IPS-NIHi7 (cell line): ENCODE measurements around the gene PFDN2.

Experiments used
- DNase-seq: peaks from one replicate; pipeline ENCODE4 v3.0.0; 2012; ENCODE audit warnings: mixed read lengths; ENCODE audit errors: extremely low spot score

The PFDN2 gene

GRCh38 chr1:161099090-161099802 lies 18.6 kb downstream of the PFDN2 start:
- DNase-seq = no peak

GRCh38 chr1:161098210-161099068 lies 19.4 kb downstream of the PFDN2 start, which contains the start of gene KLHDC9:
TSS of gene KLHDC9 (plus strand) at chr1:161098361. CDS start at chr1:161098536, 175 bp downstream.
- peak; percentile 96 for DNase-seq

DNA sequence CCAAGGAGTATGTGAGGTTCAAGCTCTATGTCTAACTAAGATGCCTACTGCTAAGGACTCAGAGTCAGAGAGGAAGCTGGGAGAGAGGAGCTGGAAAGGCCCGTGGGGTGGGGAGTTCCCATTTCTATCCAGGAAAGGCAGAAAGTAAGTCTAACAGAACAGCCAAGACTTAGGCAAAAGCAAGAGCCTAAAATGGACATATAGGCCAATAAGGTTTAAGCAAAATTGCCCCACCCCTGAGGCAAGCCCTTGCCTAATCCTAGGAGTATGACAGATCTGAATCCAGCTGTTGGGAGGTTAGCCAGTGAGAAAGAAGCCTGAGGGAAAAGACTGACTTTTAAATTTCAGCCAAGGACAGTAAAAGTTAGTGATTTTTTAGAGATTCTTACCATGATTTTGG lies 21.3 kb downstream of the PFDN2 start:
- DNase-seq = no peak

GRCh38 chr1:161096015-161096414 lies 21.8 kb downstream of the PFDN2 start:
- DNase-seq = no peak

- DNase-seq = no peak
Observed at GRCh38 chr1:161095230-161095629, 22.6 kb downstream of the PFDN2 start.

DNA sequence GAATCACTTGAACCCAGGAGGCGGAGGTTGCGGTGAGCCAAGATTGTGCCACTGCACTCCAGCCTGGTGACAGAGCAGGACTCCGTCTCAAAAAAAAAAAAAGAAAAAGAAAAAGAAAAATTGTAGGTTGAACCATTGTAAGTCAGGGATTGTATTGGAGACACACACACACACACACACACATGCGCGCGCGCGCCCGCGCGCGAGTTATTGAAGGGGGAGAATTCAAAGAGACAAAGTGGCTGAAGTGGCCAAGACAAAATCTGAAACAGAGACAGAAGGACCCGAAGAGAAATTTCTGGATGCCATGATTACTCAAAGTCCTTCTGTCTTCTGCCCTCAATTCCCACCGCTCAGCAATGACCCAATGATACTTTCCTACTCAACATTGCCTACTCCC lies 23.4 kb downstream of the PFDN2 start:
- DNase-seq = no peak

DNA sequence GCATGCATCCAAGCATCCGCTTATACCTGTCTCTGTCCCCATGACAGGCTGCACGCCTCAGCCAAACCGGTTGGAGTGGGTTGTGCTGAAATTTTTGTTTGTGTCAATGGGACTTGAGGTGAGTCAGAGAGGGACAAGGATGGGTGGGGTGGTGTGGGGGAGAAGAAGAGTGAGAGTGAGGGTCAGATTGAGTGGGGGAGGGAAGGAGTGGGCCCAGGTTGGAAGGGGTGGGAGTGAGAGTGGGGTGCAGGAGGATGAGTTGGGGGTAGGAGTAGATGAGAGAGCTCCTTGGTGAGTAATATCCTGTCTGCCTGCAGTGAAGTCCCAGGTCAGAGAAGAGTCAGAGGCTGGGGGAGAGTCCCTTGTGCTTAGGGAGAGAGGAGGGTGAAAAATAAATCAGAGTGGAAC lies 25.2 kb downstream of the PFDN2 start:
- no peak for DNase-seq

- DNase-seq = no peak
Observed at GRCh38 chr1:161091796-161092507, 25.9 kb downstream of the PFDN2 start.

DNA sequence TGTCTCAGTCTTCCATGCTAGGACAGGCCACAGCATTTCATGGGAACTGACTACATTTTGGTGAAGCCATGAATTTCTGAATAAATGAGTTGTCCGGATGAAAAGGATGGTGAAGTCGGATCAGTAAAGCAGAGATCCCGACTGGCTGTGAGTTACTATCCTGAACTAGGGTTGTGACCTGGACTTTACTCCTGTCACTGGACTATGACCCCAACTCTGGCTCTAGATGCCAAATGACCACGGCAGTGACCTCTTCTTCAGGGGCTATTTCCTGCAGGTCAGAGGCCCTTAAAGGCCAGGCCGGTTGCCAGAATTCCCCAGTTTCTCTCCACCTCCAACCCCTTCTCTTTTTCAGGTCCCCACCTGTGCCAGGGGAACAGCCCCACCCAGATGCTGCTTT lies 26.7 kb downstream of the PFDN2 start:
- no peak for DNase-seq

DNA sequence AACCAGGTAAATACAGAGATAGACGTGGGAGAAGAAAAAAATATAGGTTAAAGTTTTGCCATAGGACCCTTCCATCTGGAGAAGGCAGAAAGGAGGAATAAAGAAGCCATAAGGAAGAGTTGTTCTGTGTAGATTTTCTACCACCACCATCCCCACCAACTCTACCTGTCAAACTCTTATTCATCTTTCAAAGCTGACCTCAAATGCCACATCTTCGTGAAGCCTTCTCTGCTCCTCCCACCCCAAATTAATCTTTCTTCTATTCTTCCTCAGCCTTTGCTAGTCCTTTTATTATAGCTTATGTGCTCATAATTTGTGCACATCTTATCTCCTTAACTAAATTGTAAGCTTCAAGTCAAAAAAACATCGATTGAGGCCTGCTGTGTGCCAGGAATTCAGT lies 27.2 kb downstream of the PFDN2 start:
- no peak for DNase-seq

- DNase-seq = no peak
Observed at GRCh38 chr1:161089938-161090337, 27.9 kb downstream of the PFDN2 start.

GRCh38 chr1:161089251-161089924 lies 28.4 kb downstream of the PFDN2 start, which contains the start of gene NECTIN4:
TSS of gene NECTIN4 (minus strand) at chr1:161089558. CDS start at chr1:161089296, 262 bp downstream.
- DNase-seq = peak; percentile 36

- DNase-seq = no peak
Observed at GRCh38 chr1:161088587-161089110, 29.2 kb downstream of the PFDN2 start.

GRCh38 chr1:161086457-161086856 lies 31.4 kb downstream of the PFDN2 start:
- DNase-seq = no peak

- DNase-seq = no peak
Observed at GRCh38 chr1:161085165-161085564, 32.7 kb downstream of the PFDN2 start.

DNA sequence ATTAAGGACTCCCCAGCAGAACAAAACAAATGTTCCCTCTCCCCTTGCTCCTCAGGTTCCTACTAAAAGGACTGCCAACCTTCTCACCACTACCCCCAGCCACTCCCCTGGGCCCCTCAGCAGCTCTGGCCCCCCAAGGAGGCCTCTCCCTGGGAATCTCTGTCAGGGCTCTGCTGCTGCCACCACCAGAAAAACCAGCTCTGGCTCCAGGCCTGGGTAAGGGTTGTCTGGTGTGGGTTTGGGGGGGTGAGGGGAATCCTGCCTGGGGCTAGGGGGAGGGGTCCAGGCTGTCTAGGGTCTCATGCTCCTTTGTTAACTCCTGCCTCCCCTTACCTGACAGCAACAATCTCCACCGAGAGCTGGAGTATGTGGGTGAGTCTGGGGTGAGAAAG lies 33.2 kb downstream of the PFDN2 start:
- DNase-seq = no peak

DNA sequence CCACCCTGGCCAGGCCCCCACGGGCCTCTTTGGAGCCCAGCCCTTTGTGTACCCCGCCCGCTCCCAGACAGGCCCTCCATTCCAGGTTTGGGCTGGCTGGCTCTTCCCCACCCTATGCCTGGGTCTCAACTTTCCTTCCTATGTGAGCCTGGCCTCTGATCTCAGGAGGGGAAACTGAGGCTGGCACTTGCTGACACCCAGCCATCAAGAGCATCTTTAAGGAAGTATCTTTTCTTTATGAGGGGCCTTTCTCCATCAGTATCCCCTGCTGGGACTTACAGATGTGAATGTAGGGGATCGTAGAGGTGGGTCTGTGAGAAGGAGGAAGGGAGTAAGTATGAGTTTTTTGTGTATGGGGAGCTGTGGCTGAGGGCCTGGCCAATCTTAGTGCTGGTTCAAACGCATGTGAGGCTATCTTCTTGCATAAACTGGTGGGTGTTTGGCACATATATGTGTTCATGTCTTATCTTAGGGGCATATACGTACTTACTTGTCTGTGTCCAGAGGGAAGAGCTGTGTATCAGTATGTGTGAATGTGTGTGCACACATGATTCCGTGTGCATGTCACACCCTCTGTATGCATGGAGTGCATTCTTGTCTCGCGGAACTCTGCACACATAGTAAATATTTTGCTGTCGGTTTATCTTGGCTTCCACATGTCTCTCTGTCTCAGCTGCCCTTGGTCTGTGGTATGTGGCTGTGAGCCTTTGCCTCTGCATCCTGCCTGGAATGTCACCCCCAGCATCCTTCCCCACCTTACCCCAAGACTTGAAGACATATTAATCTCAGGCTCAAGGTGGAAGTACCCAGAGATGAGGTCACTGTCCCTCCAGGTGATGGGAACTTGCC lies 33.9 kb downstream of the PFDN2 start:
- no peak for DNase-seq

DNA sequence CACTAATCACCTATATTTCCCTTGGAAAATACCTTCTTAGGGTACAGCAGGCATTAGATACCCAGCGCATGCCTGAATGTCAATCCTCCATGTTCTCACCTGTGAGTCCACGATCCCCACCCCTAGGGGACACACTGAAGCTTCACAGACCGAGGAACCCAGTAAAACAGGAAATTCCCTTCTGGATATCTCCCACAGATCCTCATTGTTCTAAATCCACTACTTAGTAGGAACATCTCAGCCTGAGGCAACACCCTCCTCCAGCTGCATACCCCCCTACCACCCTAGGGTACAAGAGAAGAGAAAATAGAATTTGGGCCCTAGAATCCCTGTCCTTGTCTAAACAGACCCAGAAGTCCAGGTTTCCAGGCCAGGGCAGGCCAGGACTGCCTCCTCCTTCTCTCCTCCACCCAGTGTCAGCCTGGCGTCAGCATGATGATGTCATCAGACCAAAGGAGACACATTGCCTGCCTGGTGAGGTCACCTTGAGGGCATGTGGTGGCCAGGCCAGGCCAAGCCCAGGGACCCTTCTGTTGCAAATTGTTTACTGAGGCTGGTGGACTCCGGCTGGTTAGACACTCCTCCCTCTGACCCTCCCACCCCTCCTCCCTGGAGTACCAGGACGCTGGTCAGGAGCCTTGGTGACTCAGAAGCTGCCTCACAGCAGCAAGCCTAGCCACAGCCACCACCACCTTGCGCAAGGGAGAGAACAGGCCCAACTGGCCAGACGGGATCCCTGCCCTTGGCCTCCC lies 34.7 kb downstream of the PFDN2 start:
- DNase-seq = peak; percentile 67

DNA sequence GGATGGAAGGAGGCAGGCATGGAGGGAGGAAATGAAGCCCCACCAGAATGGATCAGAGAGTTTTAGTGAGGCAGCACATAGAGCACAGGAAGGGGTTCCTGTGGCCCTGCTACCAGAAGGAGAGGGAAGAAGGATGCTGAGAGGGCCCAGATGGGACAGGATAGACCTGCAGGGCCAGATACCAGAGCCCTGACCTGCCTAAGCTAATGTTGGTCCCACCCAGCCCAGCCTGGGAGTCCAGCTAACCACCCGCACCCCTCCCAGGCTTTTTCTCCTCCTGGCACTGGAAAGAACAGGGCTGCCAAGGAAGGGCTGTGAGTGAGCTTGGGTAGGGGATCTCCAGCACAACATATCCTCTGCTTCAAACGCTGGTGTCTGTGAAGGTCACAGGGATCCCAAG lies 35.4 kb downstream of the PFDN2 start:
- DNase-seq = no peak

- no peak for DNase-seq
Observed at GRCh38 chr1:161081519-161081918, 36.3 kb downstream of the PFDN2 start.
